SK-N-SH (cell line): ENCODE measurements around the gene SYNGR4. TPM values are rescaled to one million over a fixed set of nuclear protein-coding genes. Genes with fewer than 3 reads are reported as not detected.

ENCODE experiments used
- CHD2 ChIP-seq: fragments of 150-350 bp; IDR thresholded peaks from 2 replicates; pipeline ENCODE4 v1.6.1; 2018; ENCODE audit warnings: low read length; ENCODE audit not compliant: partially characterized antibody
- ELF1 ChIP-seq: IDR thresholded peaks from 2 replicates; pipeline ENCODE4 v1.4.0; 2012
- EP300 ChIP-seq, 2 experiments: IDR thresholded peaks; 2 replicates each; pipeline versions ENCODE4 v1.4.0 to v1.6.1; 2012; ENCODE audit warnings: borderline replicate concordance in 1 of 2, low read depth in 1 of 2, low read length in 1 of 2
- FOSL2 ChIP-seq: IDR thresholded peaks from 2 replicates; pipeline ENCODE4 v1.4.0; 2012; ENCODE audit warnings: low read depth, mild to moderate bottlenecking, moderate library complexity, borderline replicate concordance
- FOXJ3 ChIP-seq: sonication (generic); formaldehyde crosslinking; IDR thresholded peaks from 2 replicates; pipeline ENCODE4 v1.5.1; 2020; ENCODE audit warnings: mild to moderate bottlenecking, missing genetic modification reagents
- GABPA ChIP-seq: IDR thresholded peaks from 2 replicates; pipeline ENCODE4 v1.4.0; 2012; ENCODE audit warnings: low read depth, mild to moderate bottlenecking
- GATA2 ChIP-seq: sonication (generic); formaldehyde crosslinking; IDR thresholded peaks from 2 replicates; pipeline ENCODE4 v1.5.0; 2020; ENCODE audit warnings: mild to moderate bottlenecking, missing genetic modification reagents
- JUND ChIP-seq: IDR thresholded peaks from 2 replicates; pipeline ENCODE4 v1.4.0; 2012
- MEF2A ChIP-seq: IDR thresholded peaks from 2 replicates; pipeline ENCODE4 v1.4.0; 2012; ENCODE audit warnings: low read depth, borderline replicate concordance
- MXI1 ChIP-seq: IDR thresholded peaks from 2 replicates; pipeline ENCODE4 v1.6.1; 2012; ENCODE audit warnings: mild to moderate bottlenecking, low read depth, low read length, improper control_type of control experiment
- RAD21 ChIP-seq: IDR thresholded peaks from 2 replicates; pipeline ENCODE4 v1.6.1; 2012; ENCODE audit warnings: mild to moderate bottlenecking, low read length
- RCOR1 ChIP-seq: fragments of 150-350 bp; IDR thresholded peaks from 2 replicates; pipeline ENCODE4 v1.6.1; 2017; ENCODE audit warnings: antibody characterized with exemption, low read length
- RFX5 ChIP-seq: IDR thresholded peaks from 2 replicates; pipeline ENCODE4 v1.6.1; 2012; ENCODE audit warnings: mild to moderate bottlenecking, improper control_type of control experiment, low read length
- TAF1 ChIP-seq: IDR thresholded peaks from 2 replicates; pipeline ENCODE4 v1.6.1; 2012; ENCODE audit warnings: low read depth, mild to moderate bottlenecking, low read length, moderate library complexity, borderline replicate concordance
- TEAD4 ChIP-seq: IDR thresholded peaks from 2 replicates; pipeline ENCODE4 v1.4.0; 2012; ENCODE audit warnings: mild to moderate bottlenecking, borderline replicate concordance; ENCODE audit not compliant: insufficient read depth
- polyA plus RNA-seq, 3 experiments: library from polyadenylated mRNA; depleted of rRNA; stranded (reverse); fragments of >200 nt; gene quantifications; 2 replicates each; pipeline ENCODE4 v1.2.3, GENCODE V29; 2012
- TF ChIP-seq, protein P1 (sequence below): IDR thresholded peaks from 2 replicates; pipeline ENCODE4 v1.6.1; 2012; ENCODE audit warnings: mild to moderate bottlenecking, low read depth, low read length, moderate library complexity
- TF ChIP-seq, protein P2 (sequence below): fragments of 200-600 bp; sonication (generic); IDR thresholded peaks from 2 replicates; pipeline ENCODE4 v1.6.1; 2017; ENCODE audit warnings: antibody characterized with exemption, mild to moderate bottlenecking, moderate library complexity
- TF ChIP-seq, protein P3 (sequence below): IDR thresholded peaks from 2 replicates; pipeline ENCODE4 v1.4.0; 2012; ENCODE audit warnings: low read depth
- TF ChIP-seq, protein P4 (sequence below): IDR thresholded peaks from 2 replicates; pipeline ENCODE4 v1.4.0; 2012; ENCODE audit warnings: low read depth, borderline replicate concordance
- TF ChIP-seq, protein P5 (sequence below): IDR thresholded peaks from 2 replicates; pipeline ENCODE4 v1.4.0; 2012; ENCODE audit warnings: low read depth, borderline replicate concordance

SYNGR4 gene
- polyA plus RNA-seq, 1 of the 3 experiments (the other 2 are of a cell fraction), result 0.08 TPM

DNA sequence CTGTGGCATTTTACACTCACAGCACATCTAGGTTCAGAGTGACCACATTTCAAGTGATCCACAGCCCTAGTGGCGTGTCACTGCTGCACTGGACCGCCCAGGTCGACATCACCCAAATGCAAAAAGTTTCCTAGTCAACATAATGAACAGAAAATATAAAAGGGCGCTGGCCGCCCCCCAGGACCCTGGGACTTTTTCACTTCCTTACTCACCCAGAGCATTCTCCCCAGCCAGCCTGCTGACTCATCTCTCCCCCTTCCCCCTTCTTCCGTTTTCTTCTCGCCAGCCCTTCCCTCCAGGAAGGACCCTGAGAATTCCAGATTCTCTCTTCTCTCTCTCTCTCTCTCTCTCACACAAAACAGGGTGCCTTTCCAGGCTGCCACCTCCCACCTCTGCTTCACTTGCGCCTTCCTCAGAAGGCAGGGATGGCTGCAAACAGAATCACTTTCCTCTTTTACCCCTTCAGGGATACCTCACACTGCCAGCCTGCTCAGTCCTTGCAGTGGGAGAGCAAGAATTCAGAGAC, 60.6 kb downstream of the SYNGR4 start (continued):
- TF ChIP-seq, protein P1, sequence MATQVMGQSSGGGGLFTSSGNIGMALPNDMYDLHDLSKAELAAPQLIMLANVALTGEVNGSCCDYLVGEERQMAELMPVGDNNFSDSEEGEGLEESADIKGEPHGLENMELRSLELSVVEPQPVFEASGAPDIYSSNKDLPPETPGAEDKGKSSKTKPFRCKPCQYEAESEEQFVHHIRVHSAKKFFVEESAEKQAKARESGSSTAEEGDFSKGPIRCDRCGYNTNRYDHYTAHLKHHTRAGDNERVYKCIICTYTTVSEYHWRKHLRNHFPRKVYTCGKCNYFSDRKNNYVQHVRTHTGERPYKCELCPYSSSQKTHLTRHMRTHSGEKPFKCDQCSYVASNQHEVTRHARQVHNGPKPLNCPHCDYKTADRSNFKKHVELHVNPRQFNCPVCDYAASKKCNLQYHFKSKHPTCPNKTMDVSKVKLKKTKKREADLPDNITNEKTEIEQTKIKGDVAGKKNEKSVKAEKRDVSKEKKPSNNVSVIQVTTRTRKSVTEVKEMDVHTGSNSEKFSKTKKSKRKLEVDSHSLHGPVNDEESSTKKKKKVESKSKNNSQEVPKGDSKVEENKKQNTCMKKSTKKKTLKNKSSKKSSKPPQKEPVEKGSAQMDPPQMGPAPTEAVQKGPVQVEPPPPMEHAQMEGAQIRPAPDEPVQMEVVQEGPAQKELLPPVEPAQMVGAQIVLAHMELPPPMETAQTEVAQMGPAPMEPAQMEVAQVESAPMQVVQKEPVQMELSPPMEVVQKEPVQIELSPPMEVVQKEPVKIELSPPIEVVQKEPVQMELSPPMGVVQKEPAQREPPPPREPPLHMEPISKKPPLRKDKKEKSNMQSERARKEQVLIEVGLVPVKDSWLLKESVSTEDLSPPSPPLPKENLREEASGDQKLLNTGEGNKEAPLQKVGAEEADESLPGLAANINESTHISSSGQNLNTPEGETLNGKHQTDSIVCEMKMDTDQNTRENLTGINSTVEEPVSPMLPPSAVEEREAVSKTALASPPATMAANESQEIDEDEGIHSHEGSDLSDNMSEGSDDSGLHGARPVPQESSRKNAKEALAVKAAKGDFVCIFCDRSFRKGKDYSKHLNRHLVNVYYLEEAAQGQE, result no peak
- TF ChIP-seq, protein P2, sequence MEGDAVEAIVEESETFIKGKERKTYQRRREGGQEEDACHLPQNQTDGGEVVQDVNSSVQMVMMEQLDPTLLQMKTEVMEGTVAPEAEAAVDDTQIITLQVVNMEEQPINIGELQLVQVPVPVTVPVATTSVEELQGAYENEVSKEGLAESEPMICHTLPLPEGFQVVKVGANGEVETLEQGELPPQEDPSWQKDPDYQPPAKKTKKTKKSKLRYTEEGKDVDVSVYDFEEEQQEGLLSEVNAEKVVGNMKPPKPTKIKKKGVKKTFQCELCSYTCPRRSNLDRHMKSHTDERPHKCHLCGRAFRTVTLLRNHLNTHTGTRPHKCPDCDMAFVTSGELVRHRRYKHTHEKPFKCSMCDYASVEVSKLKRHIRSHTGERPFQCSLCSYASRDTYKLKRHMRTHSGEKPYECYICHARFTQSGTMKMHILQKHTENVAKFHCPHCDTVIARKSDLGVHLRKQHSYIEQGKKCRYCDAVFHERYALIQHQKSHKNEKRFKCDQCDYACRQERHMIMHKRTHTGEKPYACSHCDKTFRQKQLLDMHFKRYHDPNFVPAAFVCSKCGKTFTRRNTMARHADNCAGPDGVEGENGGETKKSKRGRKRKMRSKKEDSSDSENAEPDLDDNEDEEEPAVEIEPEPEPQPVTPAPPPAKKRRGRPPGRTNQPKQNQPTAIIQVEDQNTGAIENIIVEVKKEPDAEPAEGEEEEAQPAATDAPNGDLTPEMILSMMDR, result 0 out of 2 replicates have a peak, but pooled peaks have one; percentile 13
- TF ChIP-seq RAD21 (no peak), ELF1 (peak; percentile 67), GATA2 (CRISPR knock-in tag) (no peak), TEAD4 (no peak), MXI1 (no peak), RFX5 (no peak), RCOR1 (no peak), MEF2A (no peak), JUND (no peak; the same call in 1 of the 2 replicates), GABPA (no peak), FOXJ3 (no peak), FOSL2 (peak; percentile 90), EP300 (IDR thresholded peaks at IDR 0.05; ENCODE audit: borderline replicate concordance in 1 of 2, low read depth in 1 of 2, low read length in 1 of 2) (peak in 1 of 2 experiments; percentile 43; a peak in 1 of 4 replicates), CHD2 (no peak), TAF1 (peak; percentile 35; the same call in 1 of the 2 replicates)
- TF ChIP-seq, protein P3, sequence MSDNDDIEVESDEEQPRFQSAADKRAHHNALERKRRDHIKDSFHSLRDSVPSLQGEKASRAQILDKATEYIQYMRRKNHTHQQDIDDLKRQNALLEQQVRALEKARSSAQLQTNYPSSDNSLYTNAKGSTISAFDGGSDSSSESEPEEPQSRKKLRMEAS, result peak; percentile 40; the same call in 1 of the 2 replicates
- TF ChIP-seq, protein P4, sequence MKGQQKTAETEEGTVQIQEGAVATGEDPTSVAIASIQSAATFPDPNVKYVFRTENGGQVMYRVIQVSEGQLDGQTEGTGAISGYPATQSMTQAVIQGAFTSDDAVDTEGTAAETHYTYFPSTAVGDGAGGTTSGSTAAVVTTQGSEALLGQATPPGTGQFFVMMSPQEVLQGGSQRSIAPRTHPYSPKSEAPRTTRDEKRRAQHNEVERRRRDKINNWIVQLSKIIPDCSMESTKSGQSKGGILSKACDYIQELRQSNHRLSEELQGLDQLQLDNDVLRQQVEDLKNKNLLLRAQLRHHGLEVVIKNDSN, result no peak
- TF ChIP-seq, protein P5, sequence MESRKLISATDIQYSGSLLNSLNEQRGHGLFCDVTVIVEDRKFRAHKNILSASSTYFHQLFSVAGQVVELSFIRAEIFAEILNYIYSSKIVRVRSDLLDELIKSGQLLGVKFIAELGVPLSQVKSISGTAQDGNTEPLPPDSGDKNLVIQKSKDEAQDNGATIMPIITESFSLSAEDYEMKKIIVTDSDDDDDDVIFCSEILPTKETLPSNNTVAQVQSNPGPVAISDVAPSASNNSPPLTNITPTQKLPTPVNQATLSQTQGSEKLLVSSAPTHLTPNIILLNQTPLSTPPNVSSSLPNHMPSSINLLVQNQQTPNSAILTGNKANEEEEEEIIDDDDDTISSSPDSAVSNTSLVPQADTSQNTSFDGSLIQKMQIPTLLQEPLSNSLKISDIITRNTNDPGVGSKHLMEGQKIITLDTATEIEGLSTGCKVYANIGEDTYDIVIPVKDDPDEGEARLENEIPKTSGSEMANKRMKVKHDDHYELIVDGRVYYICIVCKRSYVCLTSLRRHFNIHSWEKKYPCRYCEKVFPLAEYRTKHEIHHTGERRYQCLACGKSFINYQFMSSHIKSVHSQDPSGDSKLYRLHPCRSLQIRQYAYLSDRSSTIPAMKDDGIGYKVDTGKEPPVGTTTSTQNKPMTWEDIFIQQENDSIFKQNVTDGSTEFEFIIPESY, result no peak
- TF ChIP-seq, all 33 proteins: peak for 8

Other genes with a start within 250 kb of the SYNGR4 start
- 39.6 and 53.0 TPM in 2 replicates for gene LIG1, start 194.0 kb upstream of the SYNGR4 start, polyA plus RNA-seq (2012; rRNA removed)
- 1.3 and 2.2 TPM in 2 replicates for gene ZSWIM9, start 193.7 kb upstream of the SYNGR4 start, polyA plus RNA-seq (2012; rRNA removed)
- 16.4 and 21.7 TPM in 2 replicates for gene CARD8, start 108.5 kb upstream of the SYNGR4 start, polyA plus RNA-seq (2012; rRNA removed)
- 0.47 and 0.61 TPM in 2 replicates for gene ZNF114, start 94.3 kb upstream of the SYNGR4 start, polyA plus RNA-seq (2012; rRNA removed)
- 263 and 277 TPM in 2 replicates for gene EMP3, start 38.8 kb upstream of the SYNGR4 start, polyA plus RNA-seq (2012; rRNA removed)
- 20.2 and 21.9 TPM in 2 replicates for gene TMEM143, start 427 bp upstream of the SYNGR4 start, polyA plus RNA-seq (2012; rRNA removed)
- 119 and 138 TPM in 2 replicates for gene KDELR1, start 27.2 kb downstream of the SYNGR4 start, polyA plus RNA-seq (2012; rRNA removed)
- 0.54 and 0.92 TPM in 2 replicates for gene GRIN2D, start 29.3 kb downstream of the SYNGR4 start, polyA plus RNA-seq (2012; rRNA removed)
- 34.1 and 36.6 TPM in 2 replicates for gene GRWD1, start 81.6 kb downstream of the SYNGR4 start, polyA plus RNA-seq (2012; rRNA removed)
- gene KCNJ14, start 91.2 kb downstream of the SYNGR4 start, polyA plus RNA-seq (2012; rRNA removed), result 1.1 and 1.2 TPM in 2 replicates
- 69.5 and 77.6 TPM in 2 replicates for gene CYTH2, start 105.0 kb downstream of the SYNGR4 start, polyA plus RNA-seq (2012; rRNA removed)
- gene LMTK3, start 147.5 kb downstream of the SYNGR4 start, polyA plus RNA-seq (2012; rRNA removed), result 2.0 and 3.2 TPM in 2 replicates
- 0.86 and 0.92 TPM in 2 replicates for gene SULT2B1, start 187.8 kb downstream of the SYNGR4 start, polyA plus RNA-seq (2012; rRNA removed)
- not detected in 2 replicates for gene SPACA4, start 242.4 kb downstream of the SYNGR4 start, polyA plus RNA-seq (2012; rRNA removed)